ENCODE results near the gene BICD1.

DNA sequence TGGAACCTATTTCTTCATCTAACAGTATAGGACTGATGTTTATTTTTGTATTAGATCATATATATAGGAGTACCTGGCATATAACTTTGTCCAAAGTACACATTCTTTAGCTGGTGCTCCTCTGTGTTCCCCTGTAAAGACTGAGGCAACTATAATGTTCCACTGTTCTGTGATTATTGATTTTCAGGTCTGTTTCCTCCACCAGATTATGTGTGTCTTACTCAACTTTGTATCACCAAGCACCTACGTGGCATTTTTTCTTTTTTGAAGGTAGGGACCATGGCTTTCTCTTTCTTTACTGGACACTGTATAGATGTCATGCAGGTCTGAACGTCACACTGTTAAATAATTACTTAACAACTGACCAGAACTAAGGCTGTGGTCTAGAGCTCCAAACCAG lies 29.3 kb downstream of the BICD1 start:
- TF ChIP-seq, protein P1, sequence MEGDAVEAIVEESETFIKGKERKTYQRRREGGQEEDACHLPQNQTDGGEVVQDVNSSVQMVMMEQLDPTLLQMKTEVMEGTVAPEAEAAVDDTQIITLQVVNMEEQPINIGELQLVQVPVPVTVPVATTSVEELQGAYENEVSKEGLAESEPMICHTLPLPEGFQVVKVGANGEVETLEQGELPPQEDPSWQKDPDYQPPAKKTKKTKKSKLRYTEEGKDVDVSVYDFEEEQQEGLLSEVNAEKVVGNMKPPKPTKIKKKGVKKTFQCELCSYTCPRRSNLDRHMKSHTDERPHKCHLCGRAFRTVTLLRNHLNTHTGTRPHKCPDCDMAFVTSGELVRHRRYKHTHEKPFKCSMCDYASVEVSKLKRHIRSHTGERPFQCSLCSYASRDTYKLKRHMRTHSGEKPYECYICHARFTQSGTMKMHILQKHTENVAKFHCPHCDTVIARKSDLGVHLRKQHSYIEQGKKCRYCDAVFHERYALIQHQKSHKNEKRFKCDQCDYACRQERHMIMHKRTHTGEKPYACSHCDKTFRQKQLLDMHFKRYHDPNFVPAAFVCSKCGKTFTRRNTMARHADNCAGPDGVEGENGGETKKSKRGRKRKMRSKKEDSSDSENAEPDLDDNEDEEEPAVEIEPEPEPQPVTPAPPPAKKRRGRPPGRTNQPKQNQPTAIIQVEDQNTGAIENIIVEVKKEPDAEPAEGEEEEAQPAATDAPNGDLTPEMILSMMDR (IDR thresholded peaks at IDR 0.05): no peak
- no peak for TF ChIP-seq JUN (IDR thresholded peaks at IDR 0.05)
- no peak for TF ChIP-seq EP300 (IDR thresholded peaks at IDR 0.05)
- TF ChIP-seq HMGXB4 (CRISPR knock-in tag; IDR thresholded peaks at IDR 0.05; ENCODE audit: borderline replicate concordance): no peak
- TF ChIP-seq CHD4 (IDR thresholded peaks at IDR 0.05; ENCODE audit: borderline replicate concordance): no peak
- TF ChIP-seq POLR2A (IDR thresholded peaks at IDR 0.05; ENCODE audit: low read length): no peak
- no peak for TF ChIP-seq NR3C1 (IDR thresholded peaks at IDR 0.05)
- TF ChIP-seq HDAC2 (IDR thresholded peaks at IDR 0.05): no peak
- TF ChIP-seq REST (IDR thresholded peaks at IDR 0.05): no peak
- no peak for TF ChIP-seq MAFK (IDR thresholded peaks at IDR 0.05; ENCODE audit: partially characterized antibody)
